Astrocyte (in vitro differentiated cells and primary cell): Measurements from ENCODE around the gene DZIP1. TPM values are rescaled to one million over a fixed set of nuclear protein-coding genes. Genes with fewer than 3 reads are reported as not detected.

ENCODE experiments used
- DNase-seq: peaks from one replicate; pipeline ENCODE4 v3.0.0-alpha.2; 2010; ENCODE audit warnings: low read depth
- FAIRE-seq: peaks from 2 replicates; lab custom pipeline; 2011; peaks lifted over from hg19 to GRCh38; lab: Jason Lieb, UNC
- H2AFZ ChIP-seq: 2 replicates; pipeline ENCODE4 v1.6.0; 2012; ENCODE audit warnings: low read depth, low read length, inconsistent platforms
- H3K27ac ChIP-seq: 2 replicates; pipeline ENCODE4 v1.5.1; 2011; ENCODE audit warnings: low read depth, low read length, inconsistent platforms
- H3K27me3 ChIP-seq: 2 replicates; pipeline ENCODE4 v1.6.0; 2011; ENCODE audit warnings: low read length, inconsistent platforms; ENCODE audit not compliant: insufficient read depth
- H3K36me3 ChIP-seq: 2 replicates; pipeline ENCODE4 v1.5.1; 2011; ENCODE audit warnings: low read length, inconsistent platforms; ENCODE audit not compliant: insufficient read depth
- H3K4me1 ChIP-seq: 2 replicates; pipeline ENCODE4 v1.5.1; 2011; ENCODE audit warnings: low read length, inconsistent platforms; ENCODE audit not compliant: insufficient read depth
- H3K4me2 ChIP-seq: 2 replicates; pipeline ENCODE4 v1.6.0; 2012; ENCODE audit warnings: low read length, inconsistent platforms
- H3K4me3 ChIP-seq: 2 replicates; pipeline ENCODE4 v1.5.1; 2011; ENCODE audit warnings: low read depth, mild to moderate bottlenecking, low read length, inconsistent platforms; ENCODE audit not compliant: insufficient read depth
- H3K79me2 ChIP-seq: 2 replicates; pipeline ENCODE4 v1.6.0; 2012; ENCODE audit warnings: mild to moderate bottlenecking, low read length, inconsistent platforms; ENCODE audit not compliant: insufficient read depth
- H3K9ac ChIP-seq: 2 replicates; pipeline ENCODE4 v1.6.0; 2012; ENCODE audit warnings: mild to moderate bottlenecking, low read length, inconsistent platforms
- H3K9me3 ChIP-seq: 2 replicates; pipeline ENCODE4 v1.5.1; 2012; ENCODE audit warnings: low read depth, mild to moderate bottlenecking, low read length, inconsistent platforms; ENCODE audit not compliant: insufficient read depth
- H4K20me1 ChIP-seq: 2 replicates; pipeline ENCODE4 v1.6.0; 2012; ENCODE audit warnings: low read length, inconsistent platforms; ENCODE audit not compliant: insufficient read depth
- H3K27ac Mint-ChIP-seq: one replicate; pipeline ENCODE4 v1.8.0; 2021; ENCODE audit warnings: mild to moderate bottlenecking, mixed read lengths; ENCODE audit not compliant: unreplicated experiment
- H3K27me3 Mint-ChIP-seq: one replicate; pipeline ENCODE4 v1.8.0; 2021; ENCODE audit warnings: low read depth, mixed read lengths; ENCODE audit not compliant: unreplicated experiment
- H3K36me3 Mint-ChIP-seq: one replicate; pipeline ENCODE4 v1.8.0; 2021; ENCODE audit warnings: low read depth, mixed read lengths; ENCODE audit not compliant: unreplicated experiment
- H3K4me1 Mint-ChIP-seq: one replicate; pipeline ENCODE4 v1.8.0; 2021; ENCODE audit warnings: low read depth, mixed read lengths; ENCODE audit not compliant: unreplicated experiment
- H3K4me3 Mint-ChIP-seq: one replicate; pipeline ENCODE4 v1.8.0; 2021; ENCODE audit warnings: mild to moderate bottlenecking, moderate library complexity, mixed read lengths; ENCODE audit not compliant: unreplicated experiment
- H3K9me3 Mint-ChIP-seq: one replicate; pipeline ENCODE4 v1.8.0; 2021; ENCODE audit warnings: mild to moderate bottlenecking, mixed read lengths; ENCODE audit not compliant: unreplicated experiment
- EZH2 ChIP-seq: IDR thresholded peaks from 2 replicates; pipeline ENCODE4 v1.6.1; 2012; ENCODE audit warnings: mild to moderate bottlenecking, low read length, inconsistent platforms; ENCODE audit not compliant: insufficient read depth
- total RNA-seq: library from RNA; stranded (reverse); gene quantifications from 2 replicates; pipeline ENCODE4 v1.2.1, GENCODE V29; 2021
- TF ChIP-seq, protein P1 (sequence below): IDR thresholded peaks from 2 replicates; pipeline ENCODE4 v1.5.1; 2011; ENCODE audit warnings: low read depth, mild to moderate bottlenecking, inconsistent platforms, low read length, moderate library complexity; ENCODE audit not compliant: insufficient read depth

The DZIP1 gene
- total RNA-seq, 1 donor from 2014 or later = 52.4 TPM

GRCh38 chr13:95603887-95604555 lies 40.5 kb downstream of the DZIP1 start:
- Mint-ChIP-seq H3K27me3 (no peaks in the 10 kb centered on the region), H3K4me1 (peaks cover 2% of the 10 kb centered on the region), H3K4me3 (no peak overlapping the region), H3K36me3 (peaks cover 23% of the 10 kb centered on the region), H3K9me3 (no peaks in the 10 kb centered on the region), H3K27ac (no peak overlapping the region)
- no peaks in the 10 kb centered on the region for H4K20me1 ChIP-seq
- H3K27ac ChIP-seq = peak overlapping the region; percentile 90
- H3K9ac ChIP-seq = peak overlapping the region; percentile 69
- H3K27me3 ChIP-seq = no peaks in the 10 kb centered on the region
- H3K4me3 ChIP-seq = no peak overlapping the region
- TF ChIP-seq, protein P1, sequence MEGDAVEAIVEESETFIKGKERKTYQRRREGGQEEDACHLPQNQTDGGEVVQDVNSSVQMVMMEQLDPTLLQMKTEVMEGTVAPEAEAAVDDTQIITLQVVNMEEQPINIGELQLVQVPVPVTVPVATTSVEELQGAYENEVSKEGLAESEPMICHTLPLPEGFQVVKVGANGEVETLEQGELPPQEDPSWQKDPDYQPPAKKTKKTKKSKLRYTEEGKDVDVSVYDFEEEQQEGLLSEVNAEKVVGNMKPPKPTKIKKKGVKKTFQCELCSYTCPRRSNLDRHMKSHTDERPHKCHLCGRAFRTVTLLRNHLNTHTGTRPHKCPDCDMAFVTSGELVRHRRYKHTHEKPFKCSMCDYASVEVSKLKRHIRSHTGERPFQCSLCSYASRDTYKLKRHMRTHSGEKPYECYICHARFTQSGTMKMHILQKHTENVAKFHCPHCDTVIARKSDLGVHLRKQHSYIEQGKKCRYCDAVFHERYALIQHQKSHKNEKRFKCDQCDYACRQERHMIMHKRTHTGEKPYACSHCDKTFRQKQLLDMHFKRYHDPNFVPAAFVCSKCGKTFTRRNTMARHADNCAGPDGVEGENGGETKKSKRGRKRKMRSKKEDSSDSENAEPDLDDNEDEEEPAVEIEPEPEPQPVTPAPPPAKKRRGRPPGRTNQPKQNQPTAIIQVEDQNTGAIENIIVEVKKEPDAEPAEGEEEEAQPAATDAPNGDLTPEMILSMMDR = no peak
- TF ChIP-seq EZH2 = no peak
- FAIRE-seq (no peak), DNase-seq (peak; percentile 70)
- no peaks in the 10 kb centered on the region for H3K9me3 ChIP-seq
- H2AFZ ChIP-seq = peak overlapping the region; percentile 57
- H3K79me2 ChIP-seq = no peaks in the 10 kb centered on the region
- H3K4me2 ChIP-seq = peak overlapping the region; percentile 77
- H3K4me1 ChIP-seq = peaks cover 21% of the 10 kb centered on the region
- H3K36me3 ChIP-seq = peaks cover 32% of the 10 kb centered on the region

- FAIRE-seq (no peak), DNase-seq (no peak)
- Histone ChIP-seq H2AFZ (no peak overlapping the region), H4K20me1 (no peaks in the 10 kb centered on the region), H3K4me1 (peaks cover 17% of the 10 kb centered on the region), H3K79me2 (no peaks in the 10 kb centered on the region), H3K36me3 (peaks cover 28% of the 10 kb centered on the region), H3K27me3 (no peaks in the 10 kb centered on the region), H3K9ac (no peak overlapping the region), H3K9me3 (no peaks in the 10 kb centered on the region), H3K4me3 (no peak overlapping the region), H3K27ac (no peak overlapping the region), H3K4me2 (no peak overlapping the region)
- Mint-ChIP-seq H3K27me3 (no peaks in the 10 kb centered on the region), H3K27ac (no peak overlapping the region), H3K4me3 (no peak overlapping the region), H3K9me3 (no peaks in the 10 kb centered on the region), H3K4me1 (peaks cover 2% of the 10 kb centered on the region), H3K36me3 (peaks cover 25% of the 10 kb centered on the region)
- TF ChIP-seq, protein P1 = no peak
- TF ChIP-seq EZH2 = no peak
Observed at GRCh38 chr13:95601906-95602305, 42.6 kb downstream of the DZIP1 start.

DNA sequence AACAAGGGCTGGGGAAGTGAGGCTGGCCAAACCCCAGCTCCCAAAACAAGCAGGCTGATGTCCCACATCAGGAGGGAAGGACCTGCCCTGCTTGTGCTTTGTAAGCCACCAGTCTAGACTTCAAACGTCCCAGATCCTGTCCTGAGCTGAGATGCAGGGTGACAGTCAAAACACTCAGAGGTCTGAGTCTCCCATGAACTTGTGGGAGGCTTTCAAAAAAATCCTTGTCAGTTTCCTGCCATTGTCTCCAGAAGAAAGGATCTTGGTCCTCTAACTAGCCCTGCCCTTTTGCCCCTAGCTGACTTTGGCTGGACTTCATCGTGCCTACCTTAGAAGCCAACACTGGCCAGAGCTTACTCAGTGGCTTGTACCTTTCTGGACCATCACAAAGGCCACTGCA lies 43.3 kb downstream of the DZIP1 start:
- Histone ChIP-seq H3K36me3 (peaks cover 32% of the 10 kb centered on the region), H2AFZ (no peak overlapping the region), H3K9me3 (no peaks in the 10 kb centered on the region), H3K9ac (no peak overlapping the region), H3K27ac (no peak overlapping the region), H3K79me2 (no peaks in the 10 kb centered on the region), H3K27me3 (no peaks in the 10 kb centered on the region), H3K4me3 (no peak overlapping the region), H3K4me2 (no peak overlapping the region), H4K20me1 (no peaks in the 10 kb centered on the region), H3K4me1 (peaks cover 17% of the 10 kb centered on the region)
- peaks cover 25% of the 10 kb centered on the region for H3K36me3 Mint-ChIP-seq
- H3K27me3 Mint-ChIP-seq = no peaks in the 10 kb centered on the region
- DNase-seq (no peak), FAIRE-seq (no peak)
- H3K4me3 Mint-ChIP-seq = no peak overlapping the region
- H3K9me3 Mint-ChIP-seq = no peaks in the 10 kb centered on the region
- peaks cover 2% of the 10 kb centered on the region for H3K4me1 Mint-ChIP-seq
- TF ChIP-seq EZH2 = no peak
- TF ChIP-seq, protein P1 = no peak
- no peak overlapping the region for H3K27ac Mint-ChIP-seq
